Measurements from ENCODE around the gene MAB21L3. TPM values are rescaled to one million over a fixed set of nuclear protein-coding genes. Genes with fewer than 3 reads are reported as not detected.

The MAB21L3 gene
- total RNA-seq, 1 experiment from 2014 or later: 4.8 TPM

DNA sequence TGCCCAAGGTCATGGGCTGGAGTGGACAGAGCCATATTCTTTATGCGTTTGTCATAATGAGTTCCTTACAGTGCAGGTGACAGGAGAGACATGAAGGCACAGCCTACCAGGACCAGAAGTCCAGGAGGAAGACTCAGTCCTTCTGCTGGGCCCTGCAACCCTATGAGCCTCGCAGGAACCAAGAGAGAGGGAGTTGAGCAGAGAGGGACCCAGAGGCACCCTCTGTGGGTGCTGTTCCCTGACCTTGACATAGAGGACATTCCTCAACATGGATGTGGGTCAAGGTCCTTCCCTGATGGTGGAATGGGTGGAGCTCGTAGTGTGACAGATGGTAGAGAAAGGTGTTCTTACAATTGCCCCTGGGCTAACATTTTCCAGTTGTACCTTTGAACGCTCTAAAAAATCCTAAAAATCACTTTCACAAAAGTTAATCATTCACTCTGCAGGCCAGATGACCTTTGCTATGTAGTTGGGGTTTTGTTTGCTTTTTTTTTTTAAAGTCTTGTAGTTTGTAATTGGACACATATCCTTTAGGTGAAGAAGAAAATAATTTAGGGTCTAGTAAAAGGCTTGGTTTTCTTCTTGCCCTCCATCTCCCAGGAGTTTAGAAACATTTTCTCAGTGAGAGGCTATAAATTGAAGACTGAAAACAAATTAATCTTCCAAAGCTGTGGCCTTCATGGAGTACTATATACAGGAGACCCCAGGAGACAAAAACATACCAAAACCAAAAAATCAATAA lies 41.9 kb downstream of the MAB21L3 start:
- H3K4me3 ChIP-seq (ENCODE audit: low read depth, low read length, poor library complexity, severe bottlenecking): no peak overlapping the region
- BruUV-seq (replicated peaks): no TSS peak
- intact Hi-C loops (cut with micrococcal nuclease; ENCODE audit: unreplicated experiment): loop anchor here (2.0 to 5.0 kb wide), 2 partner anchors 204 to 224 kb away; no protein-coding TSS in a partner anchor
- H3K27me3 ChIP-seq (replicated peaks; ENCODE audit: insufficient read depth, low read depth, low read length, poor library complexity): no peaks in the 10 kb centered on the region
- H3K9me3 ChIP-seq (ENCODE audit: low read depth, low read length, poor library complexity, severe bottlenecking): peaks cover 2% of the 10 kb centered on the region
- ChIA-PET CTCF (interaction anchor here (0.6 kb wide), 1 partner anchor 416 kb away, joined by 5 read pairs; no protein-coding TSS in a partner anchor), POLR2A (ENCODE audit: low non-redundant PET) (no interaction called here)
- peaks cover 20% of the 10 kb centered on the region for H3K4me1 ChIP-seq (ENCODE audit: insufficient read depth, low read length, poor library complexity, severe bottlenecking)
- no peak for TF ChIP-seq EZH2 (IDR thresholded peaks at IDR 0.05; ENCODE audit: borderline replicate concordance, low read depth, low read length, poor library complexity, severe bottlenecking)
- TF ChIP-seq, protein P1, sequence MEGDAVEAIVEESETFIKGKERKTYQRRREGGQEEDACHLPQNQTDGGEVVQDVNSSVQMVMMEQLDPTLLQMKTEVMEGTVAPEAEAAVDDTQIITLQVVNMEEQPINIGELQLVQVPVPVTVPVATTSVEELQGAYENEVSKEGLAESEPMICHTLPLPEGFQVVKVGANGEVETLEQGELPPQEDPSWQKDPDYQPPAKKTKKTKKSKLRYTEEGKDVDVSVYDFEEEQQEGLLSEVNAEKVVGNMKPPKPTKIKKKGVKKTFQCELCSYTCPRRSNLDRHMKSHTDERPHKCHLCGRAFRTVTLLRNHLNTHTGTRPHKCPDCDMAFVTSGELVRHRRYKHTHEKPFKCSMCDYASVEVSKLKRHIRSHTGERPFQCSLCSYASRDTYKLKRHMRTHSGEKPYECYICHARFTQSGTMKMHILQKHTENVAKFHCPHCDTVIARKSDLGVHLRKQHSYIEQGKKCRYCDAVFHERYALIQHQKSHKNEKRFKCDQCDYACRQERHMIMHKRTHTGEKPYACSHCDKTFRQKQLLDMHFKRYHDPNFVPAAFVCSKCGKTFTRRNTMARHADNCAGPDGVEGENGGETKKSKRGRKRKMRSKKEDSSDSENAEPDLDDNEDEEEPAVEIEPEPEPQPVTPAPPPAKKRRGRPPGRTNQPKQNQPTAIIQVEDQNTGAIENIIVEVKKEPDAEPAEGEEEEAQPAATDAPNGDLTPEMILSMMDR (conservative IDR thresholded peaks at IDR 0.05; ENCODE audit: low read depth, low read length): no peak
- no peak for DNase-seq (ENCODE audit: low spot score)
- H3K36me3 ChIP-seq (ENCODE audit: insufficient read depth, low read length, poor library complexity, severe bottlenecking): no peaks in the 10 kb centered on the region
- H3K27ac ChIP-seq (ENCODE audit: low read depth, low read length, poor library complexity, severe bottlenecking): no peak overlapping the region

DNA sequence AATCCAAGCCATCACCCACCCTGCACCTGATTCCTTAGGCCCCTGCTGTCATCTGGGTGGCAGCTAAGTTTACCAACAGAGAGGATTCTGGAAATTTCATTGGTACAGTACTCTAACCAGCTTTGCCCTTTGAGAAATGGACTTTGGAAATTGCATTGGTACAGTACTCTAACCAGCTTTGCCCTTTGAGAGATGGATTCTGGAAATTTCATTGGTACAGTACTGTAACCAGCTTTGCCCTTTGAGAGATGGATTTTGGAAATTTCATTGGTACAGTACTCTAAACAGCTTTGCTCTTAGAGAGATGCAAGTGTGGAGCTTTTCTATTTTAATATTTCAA lies 42.5 kb downstream of the MAB21L3 start:
- Histone ChIP-seq H3K9me3 (ENCODE audit: low read depth, low read length, poor library complexity, severe bottlenecking) (peaks cover 4% of the 10 kb centered on the region), H3K4me3 (ENCODE audit: low read depth, low read length, poor library complexity, severe bottlenecking) (no peak overlapping the region), H3K36me3 (ENCODE audit: insufficient read depth, low read length, poor library complexity, severe bottlenecking) (no peaks in the 10 kb centered on the region), H3K27me3 (replicated peaks; ENCODE audit: insufficient read depth, low read depth, low read length, poor library complexity) (no peaks in the 10 kb centered on the region), H3K4me1 (ENCODE audit: insufficient read depth, low read length, poor library complexity, severe bottlenecking) (peaks cover 20% of the 10 kb centered on the region), H3K27ac (ENCODE audit: low read depth, low read length, poor library complexity, severe bottlenecking) (no peak overlapping the region)
- intact Hi-C loops (cut with micrococcal nuclease; ENCODE audit: unreplicated experiment): loop anchor here (2.0 to 5.0 kb wide), 2 partner anchors 203 to 224 kb away; no protein-coding TSS in a partner anchor
- TSS peak; percentile 55 for BruUV-seq (replicated peaks)
- DNase-seq (ENCODE audit: low spot score): no peak
- POLR2A ChIA-PET (ENCODE audit: low non-redundant PET): no interaction called here
- CTCF ChIA-PET: interaction anchor here (0.6 kb wide), 1 partner anchor 415 kb away, joined by 5 read pairs; no protein-coding TSS in a partner anchor
- TF ChIP-seq, protein P1 (conservative IDR thresholded peaks at IDR 0.05; ENCODE audit: low read depth, low read length): no peak
- TF ChIP-seq EZH2 (IDR thresholded peaks at IDR 0.05; ENCODE audit: borderline replicate concordance, low read depth, low read length, poor library complexity, severe bottlenecking): no peak

DNA sequence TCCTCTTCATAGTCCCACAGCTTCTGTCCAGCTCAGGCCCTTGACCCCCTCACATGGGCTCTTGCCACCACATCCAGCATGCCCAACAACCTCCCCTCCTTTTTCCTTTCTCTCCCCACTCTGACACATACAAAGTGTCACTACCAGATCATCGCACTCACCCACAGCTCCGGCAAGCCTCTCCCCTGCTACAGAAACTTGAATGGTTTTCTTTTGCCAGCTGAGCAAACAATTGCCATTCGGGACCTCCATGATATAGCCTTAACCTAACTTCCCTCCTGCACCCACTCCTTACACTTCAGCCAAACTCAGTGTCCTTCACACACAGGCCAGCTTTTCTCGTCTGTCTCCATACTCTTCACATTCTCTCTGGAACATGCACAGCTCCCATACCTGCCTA lies 43.3 kb downstream of the MAB21L3 start:
- DNase-seq (ENCODE audit: low spot score): no peak
- BruUV-seq (replicated peaks): no TSS peak
- Histone ChIP-seq H3K4me1 (ENCODE audit: insufficient read depth, low read length, poor library complexity, severe bottlenecking) (peaks cover 20% of the 10 kb centered on the region), H3K36me3 (ENCODE audit: insufficient read depth, low read length, poor library complexity, severe bottlenecking) (no peaks in the 10 kb centered on the region), H3K4me3 (ENCODE audit: low read depth, low read length, poor library complexity, severe bottlenecking) (no peak overlapping the region), H3K27ac (ENCODE audit: low read depth, low read length, poor library complexity, severe bottlenecking) (no peak overlapping the region), H3K9me3 (ENCODE audit: low read depth, low read length, poor library complexity, severe bottlenecking) (peaks cover 6% of the 10 kb centered on the region), H3K27me3 (replicated peaks; ENCODE audit: insufficient read depth, low read depth, low read length, poor library complexity) (no peaks in the 10 kb centered on the region)
- ChIA-PET CTCF (no interaction called here), POLR2A (ENCODE audit: low non-redundant PET) (no interaction called here)
- intact Hi-C loops (cut with micrococcal nuclease; ENCODE audit: unreplicated experiment): loop anchor here (5.0 kb wide), 1 partner anchor 223 kb away; no protein-coding TSS in a partner anchor
- TF ChIP-seq, protein P1 (conservative IDR thresholded peaks at IDR 0.05; ENCODE audit: low read depth, low read length): no peak
- TF ChIP-seq EZH2 (IDR thresholded peaks at IDR 0.05; ENCODE audit: borderline replicate concordance, low read depth, low read length, poor library complexity, severe bottlenecking): no peak

Measured in A673 (cell line).